Inflammatory macrophage treated with lipopolysaccharide for 1 hour (primary cell): ENCODE results near the gene NXN.
A peak's percentile ranks its signal among the peaks of the same experiment; 100 is the strongest.

ENCODE experiments used
- DNase-seq, 2 donors: peaks; one replicate each; pipeline ENCODE4 v3.0.0-alpha.2; 2020 to 2022

Gene NXN

GRCh38 chr17:979539-980405 is at the start of gene NXN:
Gene NXN, minus strand, starts transcription at chr17:979776.
- peak; percentile 49 to 78 for DNase-seq

- no peak for DNase-seq
These were observed 47.5 kb upstream of the NXN start for GRCh38 chr17:1027044-1027443.

GRCh38 chr17:1026599-1026975 is 47.0 kb upstream of the NXN start:
- no peak for DNase-seq

- no peak for DNase-seq
These were observed 46.4 kb upstream of the NXN start for GRCh38 chr17:1025733-1026598.

- DNase-seq, result no peak
These were observed 44.5 kb upstream of the NXN start for GRCh38 chr17:1024076-1024475.

GRCh38 chr17:1022278-1023024 is 42.9 kb upstream of the NXN start:
- DNase-seq, result no peak

GRCh38 chr17:1021147-1021546 is 41.6 kb upstream of the NXN start:
- DNase-seq, result no peak

GRCh38 chr17:1019451-1019850 is 39.9 kb upstream of the NXN start:
- no peak for DNase-seq

GRCh38 chr17:1018547-1018946 is 39.0 kb upstream of the NXN start:
- no peak for DNase-seq

- no peak for DNase-seq
These were observed 34.1 kb upstream of the NXN start for GRCh38 chr17:1013729-1014090.

GRCh38 chr17:1012823-1013728 is 33.5 kb upstream of the NXN start:
- no peak for DNase-seq

- DNase-seq, result no peak
These were observed 32.5 kb upstream of the NXN start for GRCh38 chr17:1011760-1012735.

GRCh38 chr17:1011138-1011537 is 31.6 kb upstream of the NXN start:
- no peak for DNase-seq

- DNase-seq, result no peak
These were observed 31.0 kb upstream of the NXN start for GRCh38 chr17:1010586-1010985.

- DNase-seq, result no peak
These were observed 30.5 kb upstream of the NXN start for GRCh38 chr17:1010086-1010450.

GRCh38 chr17:1009229-1010085 is 29.9 kb upstream of the NXN start:
- DNase-seq, result no peak

GRCh38 chr17:1008008-1008761 is 28.6 kb upstream of the NXN start:
- DNase-seq, result no peak

- DNase-seq, result no peak
These were observed 27.9 kb upstream of the NXN start for GRCh38 chr17:1007310-1008007.

- DNase-seq, result no peak
These were observed 26.5 kb upstream of the NXN start for GRCh38 chr17:1006054-1006453.
